HTERT RPE-1 (cell line): Measurements from ENCODE around the gene NOS1AP.
"Not testable (repeated sequence)": the region's sequence is repeated elsewhere in the genome, so short reads cannot be mapped to it uniquely, and the experiment has no call there.

ENCODE experiments used
- in situ Hi-C: fragments of 300-500 bp; cut with MboI; formaldehyde crosslinking; loops from 4 replicates; pipeline ENCODE4 v1.14.3; 2020; ENCODE audit warnings: low sequenced_read_pairs

Gene NOS1AP

GRCh38 chr1:162191396-162192305, 122.2 kb downstream of the NOS1AP start:
- in situ Hi-C loops: no loop called here

- in situ Hi-C loops: no loop called here
These were observed 122.8 kb downstream of the NOS1AP start for GRCh38 chr1:162192306-162192678.

GRCh38 chr1:162192763-162193162, 123.3 kb downstream of the NOS1AP start:
- in situ Hi-C loops: no loop called here

GRCh38 chr1:162193221-162193620, 123.7 kb downstream of the NOS1AP start:
- in situ Hi-C loops: no loop called here

GRCh38 chr1:162193815-162194214, 124.3 kb downstream of the NOS1AP start:
- in situ Hi-C loops: no loop called here

- in situ Hi-C loops: no loop called here
These were observed 126.1 kb downstream of the NOS1AP start for GRCh38 chr1:162195567-162195966.

GRCh38 chr1:162196387-162196786, 126.9 kb downstream of the NOS1AP start:
- in situ Hi-C loops: no loop called here

- in situ Hi-C loops: no loop called here
These were observed 127.6 kb downstream of the NOS1AP start for GRCh38 chr1:162197041-162197531.

GRCh38 chr1:162197615-162198421, 128.3 kb downstream of the NOS1AP start:
- in situ Hi-C loops: no loop called here

- in situ Hi-C loops: no loop called here
These were observed 130.8 kb downstream of the NOS1AP start for GRCh38 chr1:162200096-162200847.

- in situ Hi-C loops: not testable (repeated sequence)
These were observed 131.6 kb downstream of the NOS1AP start for GRCh38 chr1:162201062-162201461.

GRCh38 chr1:162204129-162204822, 134.8 kb downstream of the NOS1AP start:
- in situ Hi-C loops: no loop called here

GRCh38 chr1:162204823-162205155, 135.3 kb downstream of the NOS1AP start:
- in situ Hi-C loops: no loop called here

- in situ Hi-C loops: no loop called here
These were observed 136.8 kb downstream of the NOS1AP start for GRCh38 chr1:162206300-162206699.

- in situ Hi-C loops: no loop called here
These were observed 137.5 kb downstream of the NOS1AP start for GRCh38 chr1:162206749-162207635.

GRCh38 chr1:162207862-162208261, 138.4 kb downstream of the NOS1AP start:
- in situ Hi-C loops: no loop called here

- in situ Hi-C loops: no loop called here
These were observed 140.7 kb downstream of the NOS1AP start for GRCh38 chr1:162210196-162210595.

- in situ Hi-C loops: no loop called here
These were observed 143.2 kb downstream of the NOS1AP start for GRCh38 chr1:162212713-162213112.

- in situ Hi-C loops: no loop called here
These were observed 143.9 kb downstream of the NOS1AP start for GRCh38 chr1:162213281-162213912.
